Measurements from ENCODE around the gene SLC45A2.

The SLC45A2 gene

DNA sequence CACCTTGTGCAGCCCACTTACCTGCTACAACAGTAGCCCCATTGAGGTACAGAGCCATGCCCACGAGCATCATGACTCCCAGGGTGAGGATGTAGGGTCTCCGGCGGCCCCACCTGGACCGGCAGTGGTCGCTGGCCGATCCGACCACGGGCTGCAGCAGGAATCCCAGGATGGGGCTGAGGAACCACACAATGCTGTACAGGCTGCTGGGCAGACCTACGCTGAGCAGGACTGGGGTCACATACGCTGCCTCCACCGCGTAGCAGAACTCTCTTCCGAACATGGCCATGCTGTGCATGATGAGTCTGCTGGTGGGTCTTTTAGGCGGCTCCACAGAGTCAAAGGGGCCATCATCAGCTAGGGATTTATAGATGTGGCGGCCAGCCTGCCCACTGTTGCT lies 315 bp downstream of the SLC45A2 start:
- Histone ChIP-seq H3K4me2 (ENCODE audit: low read length) (no peak overlapping the region), H3K27ac (no peak overlapping the region), H2AFZ (no peak overlapping the region), H3K4me3 (ENCODE audit: low read depth, low read length) (no peak overlapping the region), H3K4me1 (no peaks in the 10 kb centered on the region), H3K79me2 (no peaks in the 10 kb centered on the region), H3K9me3 (ENCODE audit: control insufficient read depth, low read length) (no peaks in the 10 kb centered on the region), H3K36me3 (ENCODE audit: control insufficient read depth, insufficient read depth, low read length) (no peaks in the 10 kb centered on the region), H3K9ac (no peak overlapping the region), H3K27me3 (ENCODE audit: control insufficient read depth, insufficient read depth, low read length) (no peaks in the 10 kb centered on the region)
- TF ChIP-seq, protein P1, sequence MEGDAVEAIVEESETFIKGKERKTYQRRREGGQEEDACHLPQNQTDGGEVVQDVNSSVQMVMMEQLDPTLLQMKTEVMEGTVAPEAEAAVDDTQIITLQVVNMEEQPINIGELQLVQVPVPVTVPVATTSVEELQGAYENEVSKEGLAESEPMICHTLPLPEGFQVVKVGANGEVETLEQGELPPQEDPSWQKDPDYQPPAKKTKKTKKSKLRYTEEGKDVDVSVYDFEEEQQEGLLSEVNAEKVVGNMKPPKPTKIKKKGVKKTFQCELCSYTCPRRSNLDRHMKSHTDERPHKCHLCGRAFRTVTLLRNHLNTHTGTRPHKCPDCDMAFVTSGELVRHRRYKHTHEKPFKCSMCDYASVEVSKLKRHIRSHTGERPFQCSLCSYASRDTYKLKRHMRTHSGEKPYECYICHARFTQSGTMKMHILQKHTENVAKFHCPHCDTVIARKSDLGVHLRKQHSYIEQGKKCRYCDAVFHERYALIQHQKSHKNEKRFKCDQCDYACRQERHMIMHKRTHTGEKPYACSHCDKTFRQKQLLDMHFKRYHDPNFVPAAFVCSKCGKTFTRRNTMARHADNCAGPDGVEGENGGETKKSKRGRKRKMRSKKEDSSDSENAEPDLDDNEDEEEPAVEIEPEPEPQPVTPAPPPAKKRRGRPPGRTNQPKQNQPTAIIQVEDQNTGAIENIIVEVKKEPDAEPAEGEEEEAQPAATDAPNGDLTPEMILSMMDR (IDR thresholded peaks at IDR 0.05): no peak

DNA sequence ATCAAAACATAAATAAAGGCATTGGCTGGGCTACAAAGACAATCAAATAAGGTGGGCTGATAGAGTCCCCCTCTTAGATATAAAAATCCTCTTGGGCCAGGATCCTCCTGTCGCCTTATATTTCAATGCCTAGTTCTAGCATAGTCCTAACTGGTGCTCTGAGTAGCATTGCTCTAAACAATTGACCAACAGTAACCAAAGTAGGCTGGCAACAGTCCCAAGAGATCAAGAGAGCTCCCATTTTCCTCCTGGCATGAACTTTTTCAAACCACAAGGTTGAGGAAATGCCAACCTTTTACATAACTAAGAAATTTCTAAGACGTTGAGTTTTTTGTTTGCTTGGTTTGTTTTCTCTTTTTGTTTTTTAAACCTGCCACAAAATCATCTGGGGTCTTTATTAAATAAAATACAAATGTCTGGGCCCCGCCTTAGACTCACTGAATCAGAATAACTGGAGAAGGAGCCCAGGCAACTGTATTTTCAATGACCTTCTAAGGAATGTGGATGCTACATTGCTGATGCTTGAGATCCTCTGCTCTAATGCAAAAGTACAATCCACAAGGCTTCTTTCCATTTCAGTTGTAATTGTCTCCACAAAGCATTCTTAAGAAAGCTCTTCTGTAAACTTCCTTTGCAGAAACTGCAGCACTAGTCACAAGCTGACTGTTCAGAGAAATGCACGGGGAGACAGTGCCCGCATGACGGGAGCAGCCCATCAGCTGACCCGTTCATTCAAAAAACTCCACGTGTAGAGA lies 2.9 kb downstream of the SLC45A2 start:
- no peak overlapping the region for H3K27ac ChIP-seq
- H3K4me2 ChIP-seq (ENCODE audit: low read length): no peak overlapping the region
- H3K9me3 ChIP-seq (ENCODE audit: control insufficient read depth, low read length): no peaks in the 10 kb centered on the region
- H3K4me1 ChIP-seq: no peaks in the 10 kb centered on the region
- no peak overlapping the region for H3K4me3 ChIP-seq (ENCODE audit: low read depth, low read length)
- H3K9ac ChIP-seq: no peak overlapping the region
- H2AFZ ChIP-seq: no peak overlapping the region
- no peaks in the 10 kb centered on the region for H3K36me3 ChIP-seq (ENCODE audit: control insufficient read depth, insufficient read depth, low read length)
- no peaks in the 10 kb centered on the region for H3K79me2 ChIP-seq
- H3K27me3 ChIP-seq (ENCODE audit: control insufficient read depth, insufficient read depth, low read length): no peaks in the 10 kb centered on the region
- TF ChIP-seq, protein P1 (IDR thresholded peaks at IDR 0.05): no peak

DNA sequence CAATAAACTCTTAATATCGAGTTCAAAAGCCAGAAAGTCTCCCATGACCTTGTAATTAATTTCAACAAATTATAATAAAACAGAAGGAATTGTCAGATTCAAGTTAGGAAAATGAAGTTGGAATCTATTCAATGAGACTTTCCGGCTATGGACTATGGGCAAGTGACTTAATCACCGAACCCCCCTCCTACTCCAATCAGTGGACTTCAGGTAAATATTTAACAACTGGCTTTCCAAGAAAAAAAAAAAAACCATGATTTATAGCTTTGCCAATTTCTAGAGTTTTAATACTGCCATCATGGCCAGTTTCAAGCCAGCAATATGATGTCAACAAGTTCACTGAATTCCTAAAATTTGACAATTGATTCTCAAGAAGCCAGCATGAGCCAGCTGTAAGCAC lies 4.5 kb downstream of the SLC45A2 start:
- H3K4me3 ChIP-seq (ENCODE audit: low read depth, low read length): no peak overlapping the region
- H3K27me3 ChIP-seq (ENCODE audit: control insufficient read depth, insufficient read depth, low read length): no peaks in the 10 kb centered on the region
- H3K36me3 ChIP-seq (ENCODE audit: control insufficient read depth, insufficient read depth, low read length): no peaks in the 10 kb centered on the region
- no peak overlapping the region for H3K4me2 ChIP-seq (ENCODE audit: low read length)
- H3K9ac ChIP-seq: no peak overlapping the region
- H2AFZ ChIP-seq: no peak overlapping the region
- no peaks in the 10 kb centered on the region for H3K79me2 ChIP-seq
- TF ChIP-seq, protein P1 (IDR thresholded peaks at IDR 0.05): no peak
- no peaks in the 10 kb centered on the region for H3K9me3 ChIP-seq (ENCODE audit: control insufficient read depth, low read length)
- no peak overlapping the region for H3K27ac ChIP-seq
- H3K4me1 ChIP-seq: no peaks in the 10 kb centered on the region

DNA sequence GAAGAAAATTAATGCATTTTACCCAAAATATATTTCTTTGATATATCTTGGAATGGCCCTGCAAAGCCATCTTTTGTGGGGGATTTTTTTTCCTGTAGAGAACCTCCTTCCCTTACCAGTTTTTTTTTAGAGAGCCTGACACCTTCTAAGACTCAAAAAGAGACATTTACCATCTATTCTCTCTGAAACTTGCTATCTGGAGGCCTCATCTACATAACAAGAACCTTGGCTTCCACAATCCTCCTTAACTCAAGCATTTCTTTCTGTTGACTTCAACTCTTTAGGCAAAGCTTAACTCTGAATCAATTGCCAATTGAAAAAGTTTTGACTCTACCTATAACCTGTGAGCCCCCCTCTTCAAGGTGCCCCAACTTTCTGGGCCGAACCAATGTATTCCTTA lies 6.2 kb downstream of the SLC45A2 start:
- H3K27me3 ChIP-seq (ENCODE audit: control insufficient read depth, insufficient read depth, low read length): no peaks in the 10 kb centered on the region
- no peaks in the 10 kb centered on the region for H3K79me2 ChIP-seq
- TF ChIP-seq, protein P1 (IDR thresholded peaks at IDR 0.05): no peak
- no peak overlapping the region for H3K9ac ChIP-seq
- H3K9me3 ChIP-seq (ENCODE audit: control insufficient read depth, low read length): no peaks in the 10 kb centered on the region
- no peak overlapping the region for H3K4me3 ChIP-seq (ENCODE audit: low read depth, low read length)
- H3K4me2 ChIP-seq (ENCODE audit: low read length): no peak overlapping the region
- H3K36me3 ChIP-seq (ENCODE audit: control insufficient read depth, insufficient read depth, low read length): no peaks in the 10 kb centered on the region
- no peak overlapping the region for H2AFZ ChIP-seq
- no peak overlapping the region for H3K27ac ChIP-seq
- H3K4me1 ChIP-seq: no peaks in the 10 kb centered on the region

DNA sequence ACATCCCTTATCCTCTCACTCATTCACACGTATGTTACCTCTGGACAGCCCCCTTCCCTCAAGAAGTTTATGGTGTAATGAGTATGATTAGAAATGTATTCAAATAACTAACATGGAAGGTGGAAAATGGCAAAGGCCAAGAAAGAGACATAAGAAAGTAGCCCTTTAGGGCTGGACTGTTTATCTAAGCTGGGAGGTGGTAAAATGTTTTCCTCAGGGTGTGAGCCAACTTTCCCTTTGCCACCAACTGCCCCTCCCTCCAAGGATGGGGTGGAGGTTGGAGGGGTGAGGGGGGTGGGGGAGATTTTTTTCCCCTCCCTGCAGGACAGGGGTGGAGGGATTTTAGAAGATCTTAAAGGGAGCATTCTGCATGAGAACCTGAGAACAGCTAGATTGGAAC lies 8.2 kb downstream of the SLC45A2 start:
- Histone ChIP-seq H3K79me2 (no peaks in the 10 kb centered on the region), H3K4me3 (ENCODE audit: low read depth, low read length) (no peak overlapping the region), H3K4me2 (ENCODE audit: low read length) (no peak overlapping the region), H3K36me3 (ENCODE audit: control insufficient read depth, insufficient read depth, low read length) (no peaks in the 10 kb centered on the region), H3K4me1 (no peaks in the 10 kb centered on the region), H2AFZ (no peak overlapping the region), H3K27ac (no peak overlapping the region), H3K9me3 (ENCODE audit: control insufficient read depth, low read length) (no peaks in the 10 kb centered on the region), H3K9ac (no peak overlapping the region), H3K27me3 (ENCODE audit: control insufficient read depth, insufficient read depth, low read length) (no peaks in the 10 kb centered on the region)
- TF ChIP-seq, protein P1 (IDR thresholded peaks at IDR 0.05): no peak
